Endothelial cell (in vitro differentiated cells): ENCODE data around the gene SH3RF3. TPM values are rescaled to one million over a fixed set of nuclear protein-coding genes. Genes with fewer than 3 reads are reported as not detected.

ENCODE experiments used
- DNase-seq: peaks from one replicate; pipeline ENCODE4 v3.0.0; 2021; ENCODE audit warnings: low spot score
- H3K27ac Mint-ChIP-seq: one replicate; pipeline ENCODE4 v1.8.0; 2021; ENCODE audit warnings: mixed read lengths, inconsistent platforms; ENCODE audit not compliant: unreplicated experiment
- H3K27me3 Mint-ChIP-seq: one replicate; pipeline ENCODE4 v1.8.0; 2021; ENCODE audit warnings: mild to moderate bottlenecking, moderate library complexity, mixed read lengths, inconsistent platforms; ENCODE audit not compliant: unreplicated experiment
- H3K36me3 Mint-ChIP-seq: one replicate; pipeline ENCODE4 v1.8.0; 2021; ENCODE audit warnings: mild to moderate bottlenecking, low read depth, mixed read lengths, inconsistent platforms; ENCODE audit not compliant: unreplicated experiment
- H3K4me1 Mint-ChIP-seq: one replicate; pipeline ENCODE4 v1.8.0; 2021; ENCODE audit warnings: mild to moderate bottlenecking, mixed read lengths, inconsistent platforms; ENCODE audit not compliant: unreplicated experiment
- H3K4me3 Mint-ChIP-seq: one replicate; pipeline ENCODE4 v1.8.0; 2021; ENCODE audit warnings: mild to moderate bottlenecking, mixed read lengths, inconsistent platforms; ENCODE audit not compliant: unreplicated experiment
- H3K9me3 Mint-ChIP-seq: one replicate; pipeline ENCODE4 v1.8.0; 2021; ENCODE audit warnings: mixed read lengths, inconsistent platforms; ENCODE audit not compliant: unreplicated experiment
- CTCF ChIP-seq: fragments of 200-600 bp; sonication (generic); IDR thresholded peaks from one replicate; pipeline ENCODE4 v1.5.0; 2021; ENCODE audit warnings: antibody characterized with exemption; ENCODE audit not compliant: unreplicated experiment
- total RNA-seq: library from RNA; stranded (reverse); fragmentation: NEBNext Ultra II Directional; extraction: Animal tissue kit (Norgen Biotek cat#: 25700); gene quantifications from one replicate; pipeline ENCODE4 v1.2.1, GENCODE V29; 2021; ENCODE audit not compliant: unreplicated experiment

SH3RF3 gene
- total RNA-seq, 1 donor from 2014 or later, result 12.8 TPM

- no peaks in the 10 kb centered on the region for H3K36me3 Mint-ChIP-seq
Observed at GRCh38 chr2:109517118-109517889, 388.3 kb downstream of the SH3RF3 start.

GRCh38 chr2:109519513-109519912 is 390.5 kb downstream of the SH3RF3 start:
- H3K4me3 Mint-ChIP-seq, result no peak overlapping the region
- no peak for DNase-seq
- H3K4me1 Mint-ChIP-seq, result no peaks in the 10 kb centered on the region
- H3K27ac Mint-ChIP-seq, result no peak overlapping the region
- no peaks in the 10 kb centered on the region for H3K9me3 Mint-ChIP-seq
- H3K27me3 Mint-ChIP-seq, result peaks cover 6% of the 10 kb centered on the region
- TF ChIP-seq CTCF, result no peak
- H3K36me3 Mint-ChIP-seq, result no peaks in the 10 kb centered on the region

More at GRCh38 chr2:109517118-109517889, 388.3 kb downstream of the SH3RF3 start:
- no peak for DNase-seq
- no peak overlapping the region for H3K4me3 Mint-ChIP-seq
- H3K4me1 Mint-ChIP-seq, result no peaks in the 10 kb centered on the region
- peaks cover 6% of the 10 kb centered on the region for H3K27me3 Mint-ChIP-seq
- no peak overlapping the region for H3K27ac Mint-ChIP-seq
- TF ChIP-seq CTCF, result no peak
- H3K9me3 Mint-ChIP-seq, result no peaks in the 10 kb centered on the region

GRCh38 chr2:109521233-109522062 is 392.4 kb downstream of the SH3RF3 start:
- Mint-ChIP-seq H3K36me3 (no peaks in the 10 kb centered on the region), H3K27me3 (peaks cover 3% of the 10 kb centered on the region), H3K9me3 (no peaks in the 10 kb centered on the region), H3K4me1 (no peaks in the 10 kb centered on the region), H3K27ac (no peak overlapping the region), H3K4me3 (no peak overlapping the region)
- no peak for DNase-seq
- TF ChIP-seq CTCF, result no peak

- Mint-ChIP-seq H3K4me1 (no peaks in the 10 kb centered on the region), H3K27me3 (peaks cover 3% of the 10 kb centered on the region), H3K4me3 (no peak overlapping the region), H3K9me3 (no peaks in the 10 kb centered on the region), H3K36me3 (no peaks in the 10 kb centered on the region), H3K27ac (no peak overlapping the region)
- DNase-seq, result no peak
- TF ChIP-seq CTCF, result no peak
Observed at GRCh38 chr2:109522063-109522374, 393.0 kb downstream of the SH3RF3 start.

- peaks cover 1% of the 10 kb centered on the region for H3K27me3 Mint-ChIP-seq
- no peaks in the 10 kb centered on the region for H3K36me3 Mint-ChIP-seq
- no peak overlapping the region for H3K4me3 Mint-ChIP-seq
- no peaks in the 10 kb centered on the region for H3K4me1 Mint-ChIP-seq
- TF ChIP-seq CTCF, result no peak
- no peak for DNase-seq
- no peak overlapping the region for H3K27ac Mint-ChIP-seq
- no peaks in the 10 kb centered on the region for H3K9me3 Mint-ChIP-seq
Observed at GRCh38 chr2:109523121-109523520, 394.1 kb downstream of the SH3RF3 start.
